Measurements from ENCODE around the gene MCM3AP. TPM values are rescaled to one million over a fixed set of nuclear protein-coding genes. Genes with fewer than 3 reads are reported as not detected.

Gene MCM3AP
- total and polyA plus RNA-seq, 9 of the 15 experiments (the other 6 are each of a cell fraction or from before 2014, with no cell fraction given), result 6.5 to 179 (median 69.6) TPM

GRCh38 chr21:46253610-46254124, 31.7 kb downstream of the MCM3AP start (continued):
- TF ChIP-seq E2F1 (CRISPR knock-in tag; IDR thresholded peaks at IDR 0.05) (0 out of 2 replicates have a peak, but pooled peaks have one; percentile 32), TFAP4 (CRISPR knock-in tag; IDR thresholded peaks at IDR 0.05; ENCODE audit: borderline replicate concordance) (peak; percentile 43; the same call in 1 of the 2 replicates), WHSC1 (IDR thresholded peaks at IDR 0.05; ENCODE audit: low read length) (no peak), FIP1L1 (IDR thresholded peaks at IDR 0.05; ENCODE audit: low read depth, low read length, poor library complexity, severe bottlenecking) (no peak), HNRNPH1 (optimal IDR thresholded peaks at IDR 0.05; ENCODE audit: low read depth, low read length) (no peak), KDM2B (CRISPR knock-in tag; IDR thresholded peaks at IDR 0.05) (no peak), ZHX1 (conservative IDR thresholded peaks at IDR 0.05; ENCODE audit: low read length) (0 out of 2 replicates have a peak, but pooled peaks have one; percentile 68), DPF2 (IDR thresholded peaks at IDR 0.05) (0 out of 2 replicates have a peak, but pooled peaks have one; percentile 35), NKRF (IDR thresholded peaks at IDR 0.05; ENCODE audit: borderline replicate concordance) (0 out of 2 replicates have a peak, but pooled peaks have one; percentile 25), HMBOX1 (IDR thresholded peaks at IDR 0.05) (peak; percentile 74), CTCF (IDR thresholded peaks at IDR 0.05 in 2 of 3, conservative IDR thresholded peaks at IDR 0.05 in 1 of 3; ENCODE audit: insufficient read depth in 2 of 3, low read depth in 1 of 3, low read length in 3 of 3) (no peak), HDAC3 (IDR thresholded peaks at IDR 0.05; ENCODE audit: borderline replicate concordance, partially characterized antibody) (no peak)

All from K562 (cell line).